PC-3 (cell line): Measurements from ENCODE around the gene PPM1L. TPM values are rescaled to one million over a fixed set of nuclear protein-coding genes. Genes with fewer than 3 reads are reported as not detected.

ENCODE experiments used
- ATAC-seq: fragments of 200-7000 bp; cut with Tn5 transposase; 2 replicates; pipeline ENCODE4 v1.9.1; 2020; ENCODE audit warnings: mild to moderate bottlenecking, moderate library complexity
- BruUV-seq: library from RNA; stranded (reverse); fragments of 400-500 nt; replicated peaks from 2 replicates; lab custom pipeline; 2021; lab: Mats Ljungman, UMichigan
- CTCF ChIA-PET: fragments of 300-600 bp; sonication (Branson Sonifier 250); formaldehyde crosslinking; loops from one replicate; lab custom pipeline; 2022; ENCODE audit warnings: antibody characterized with exemption; lab: Charles Lee
- POLR2A ChIA-PET: fragments of 300-600 bp; sonication (Branson Sonifier 250); formaldehyde crosslinking; loops from one replicate; lab custom pipeline; 2022; ENCODE audit warnings: antibody characterized with exemption; ENCODE audit not compliant: unreplicated experiment; lab: Charles Lee
- DNase-seq: peaks from one replicate; pipeline ENCODE4 v3.0.0-alpha.2; 2015
- H2AFZ ChIP-seq: fragments of 300-600 bp; sonication (generic); 2 replicates; pipeline ENCODE4 v1.6.0; 2016; ENCODE audit warnings: antibody characterized with exemption, low read length
- H3F3A ChIP-seq: fragments of 300-600 bp; sonication (generic); one replicate; pipeline ENCODE4 v1.6.0; 2017; ENCODE audit warnings: antibody characterized with exemption, low read length, control low read depth, mild to moderate bottlenecking; ENCODE audit not compliant: unreplicated experiment
- H3K27ac ChIP-seq: fragments of 300-600 bp; sonication (generic); 2 replicates; pipeline ENCODE4 v1.5.1; 2016; ENCODE audit warnings: mild to moderate bottlenecking, low read length
- H3K27me3 ChIP-seq: fragments of 300-600 bp; sonication (generic); 2 replicates; pipeline ENCODE4 v1.6.1; 2016; ENCODE audit warnings: low read length, mixed read lengths
- H3K36me3 ChIP-seq: fragments of 300-600 bp; sonication (generic); 2 replicates; pipeline ENCODE4 v1.6.1; 2016; ENCODE audit warnings: low read depth, mixed run types, low read length, mixed read lengths
- H3K4me1 ChIP-seq: fragments of 300-600 bp; sonication (generic); 2 replicates; pipeline ENCODE4 v1.5.1; 2016; ENCODE audit warnings: low read length; ENCODE audit not compliant: insufficient read depth
- H3K4me2 ChIP-seq: fragments of 300-600 bp; sonication (generic); 2 replicates; pipeline ENCODE4 v1.6.0; 2016; ENCODE audit warnings: low read length
- H3K4me3 ChIP-seq: fragments of 300-600 bp; sonication (generic); 2 replicates; pipeline ENCODE4 v1.5.1; 2016; ENCODE audit warnings: mild to moderate bottlenecking, low read length, mixed read lengths
- H3K79me2 ChIP-seq: fragments of 300-600 bp; sonication (generic); 2 replicates; pipeline ENCODE4 v1.6.1; 2017; ENCODE audit warnings: low read length, mixed read lengths
- H3K9ac ChIP-seq: fragments of 300-600 bp; sonication (generic); 2 replicates; pipeline ENCODE4 v1.6.0; 2016; ENCODE audit warnings: mild to moderate bottlenecking, low read length
- H3K9me2 ChIP-seq: fragments of 300-600 bp; sonication (generic); replicated peaks from 2 replicates; pipeline ENCODE4 v1.6.1; 2016; ENCODE audit warnings: mixed run types, low read length, mixed read lengths
- H3K9me3 ChIP-seq: fragments of 300-600 bp; sonication (generic); 2 replicates; pipeline ENCODE4 v1.6.1; 2016; ENCODE audit warnings: low read length, mixed read lengths
- H4K20me1 ChIP-seq: fragments of 300-600 bp; sonication (generic); 2 replicates; pipeline ENCODE4 v1.6.1; 2016; ENCODE audit warnings: low read length, mixed read lengths
- EZH2 ChIP-seq: fragments of 300-600 bp; sonication (generic); IDR thresholded peaks from one replicate; pipeline ENCODE4 v1.6.1; 2017; ENCODE audit warnings: antibody characterized with exemption, mild to moderate bottlenecking, low read length; ENCODE audit not compliant: unreplicated experiment
- EZH2phosphoT487 ChIP-seq: fragments of 300-600 bp; sonication (generic); IDR thresholded peaks from 2 replicates; pipeline ENCODE4 v1.6.1; 2018; ENCODE audit warnings: mild to moderate bottlenecking, antibody characterized with exemption, low read length, borderline replicate concordance
- intact Hi-C: fragments of 100-400 bp; cut with micrococcal nuclease; formaldehyde crosslinking; loops from 2 replicates; pipeline ENCODE4 v1.9.0; 2023
- total RNA-seq: library from RNA; depleted of rRNA; stranded (reverse); fragments of >200 nt; gene quantifications from 2 replicates; pipeline ENCODE4 v1.2.3, GENCODE V29; 2014
- TF ChIP-seq, protein P1 (sequence below): fragments of 300-600 bp; sonication (generic); conservative IDR thresholded peaks from 2 replicates; pipeline ENCODE4 v1.5.1; 2017; ENCODE audit warnings: antibody characterized with exemption, low read depth, mild to moderate bottlenecking, low read length

The PPM1L gene
- total RNA-seq, 1 experiment from 2014 or later, result 7.0 TPM

DNA sequence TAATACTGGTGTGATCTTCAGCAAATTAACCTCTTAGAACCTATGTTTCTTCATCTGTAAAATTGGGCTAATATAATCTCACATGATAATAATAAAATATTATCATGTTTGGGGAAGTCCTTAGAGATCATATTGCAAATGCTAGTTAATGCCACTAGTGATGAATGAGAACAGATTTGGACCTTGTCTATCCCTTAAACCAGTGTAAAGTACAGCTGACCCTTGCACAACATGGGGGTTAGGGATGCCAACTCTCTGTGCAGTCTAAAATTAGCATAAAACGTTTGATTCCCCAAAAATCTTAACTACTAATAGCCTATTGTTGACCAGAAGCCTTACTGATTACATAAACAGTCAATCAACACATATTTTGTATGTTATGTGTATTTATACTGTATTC, 207.9 kb downstream of the PPM1L start:
- no peak overlapping the region for H3K4me2 ChIP-seq
- CTCF ChIA-PET, result no interaction called here
- no peak overlapping the region for H3K4me3 ChIP-seq
- no peak overlapping the region for H3K27ac ChIP-seq
- no peak overlapping the region for H3K9ac ChIP-seq
- no peaks in the 10 kb centered on the region for H3K27me3 ChIP-seq
- H3F3A ChIP-seq, result no peaks in the 10 kb centered on the region
- no peaks in the 10 kb centered on the region for H3K36me3 ChIP-seq
- intact Hi-C loops, result loop anchor here (5.0 kb wide), 1 partner anchor 108 kb away; no protein-coding TSS in a partner anchor
- H2AFZ ChIP-seq, result no peak overlapping the region
- no TSS peak for BruUV-seq
- H3K79me2 ChIP-seq, result no peaks in the 10 kb centered on the region
- H4K20me1 ChIP-seq, result no peaks in the 10 kb centered on the region
- no peak for ATAC-seq
- no peaks in the 10 kb centered on the region for H3K4me1 ChIP-seq
- H3K9me3 ChIP-seq, result no peaks in the 10 kb centered on the region
- no peak for TF ChIP-seq EZH2
- no peak for TF ChIP-seq EZH2phosphoT487
- TF ChIP-seq, protein P1, sequence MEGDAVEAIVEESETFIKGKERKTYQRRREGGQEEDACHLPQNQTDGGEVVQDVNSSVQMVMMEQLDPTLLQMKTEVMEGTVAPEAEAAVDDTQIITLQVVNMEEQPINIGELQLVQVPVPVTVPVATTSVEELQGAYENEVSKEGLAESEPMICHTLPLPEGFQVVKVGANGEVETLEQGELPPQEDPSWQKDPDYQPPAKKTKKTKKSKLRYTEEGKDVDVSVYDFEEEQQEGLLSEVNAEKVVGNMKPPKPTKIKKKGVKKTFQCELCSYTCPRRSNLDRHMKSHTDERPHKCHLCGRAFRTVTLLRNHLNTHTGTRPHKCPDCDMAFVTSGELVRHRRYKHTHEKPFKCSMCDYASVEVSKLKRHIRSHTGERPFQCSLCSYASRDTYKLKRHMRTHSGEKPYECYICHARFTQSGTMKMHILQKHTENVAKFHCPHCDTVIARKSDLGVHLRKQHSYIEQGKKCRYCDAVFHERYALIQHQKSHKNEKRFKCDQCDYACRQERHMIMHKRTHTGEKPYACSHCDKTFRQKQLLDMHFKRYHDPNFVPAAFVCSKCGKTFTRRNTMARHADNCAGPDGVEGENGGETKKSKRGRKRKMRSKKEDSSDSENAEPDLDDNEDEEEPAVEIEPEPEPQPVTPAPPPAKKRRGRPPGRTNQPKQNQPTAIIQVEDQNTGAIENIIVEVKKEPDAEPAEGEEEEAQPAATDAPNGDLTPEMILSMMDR, result no peak
- no peaks in the 10 kb centered on the region for H3K9me2 ChIP-seq
- no peak for DNase-seq
- POLR2A ChIA-PET, result no interaction called here

- Histone ChIP-seq H3K27me3 (no peaks in the 10 kb centered on the region), H3F3A (no peaks in the 10 kb centered on the region), H3K9me2 (no peaks in the 10 kb centered on the region), H2AFZ (no peak overlapping the region), H4K20me1 (no peaks in the 10 kb centered on the region), H3K9ac (no peak overlapping the region), H3K36me3 (no peaks in the 10 kb centered on the region), H3K4me3 (no peak overlapping the region), H3K79me2 (no peaks in the 10 kb centered on the region), H3K27ac (no peak overlapping the region), H3K4me1 (no peaks in the 10 kb centered on the region), H3K4me2 (no peak overlapping the region), H3K9me3 (no peaks in the 10 kb centered on the region)
- ChIA-PET CTCF (no interaction called here), POLR2A (no interaction called here)
- TF ChIP-seq EZH2 (no peak), EZH2phosphoT487 (no peak)
- TF ChIP-seq, protein P1, result no peak
- intact Hi-C loops, result no loop called here
- DNase-seq (no peak), ATAC-seq (no peak)
- no TSS peak for BruUV-seq
Measured at GRCh38 chr3:160968761-160969160, 212.7 kb downstream of the PPM1L start.

GRCh38 chr3:160973067-160973809, 217.2 kb downstream of the PPM1L start:
- CTCF ChIA-PET, result no interaction called here
- TF ChIP-seq EZH2phosphoT487, result no peak
- TF ChIP-seq, protein P1, result no peak

More at GRCh38 chr3:160973067-160973809, 217.2 kb downstream of the PPM1L start:
- Histone ChIP-seq H3K27ac (no peak overlapping the region), H2AFZ (no peak overlapping the region), H3K9me3 (no peaks in the 10 kb centered on the region), H3K9ac (no peak overlapping the region), H3K4me2 (no peak overlapping the region), H3K79me2 (no peaks in the 10 kb centered on the region), H3K36me3 (no peaks in the 10 kb centered on the region), H3K4me1 (no peaks in the 10 kb centered on the region), H3K27me3 (no peaks in the 10 kb centered on the region), H3K9me2 (no peaks in the 10 kb centered on the region), H3F3A (no peaks in the 10 kb centered on the region), H3K4me3 (no peak overlapping the region), H4K20me1 (no peaks in the 10 kb centered on the region)
- BruUV-seq, result no TSS peak
- DNase-seq, result no peak
- peak; percentile 72 for ATAC-seq
- POLR2A ChIA-PET, result no interaction called here
- intact Hi-C loops, result no loop called here
